GM12865 (cell line): ENCODE data around the gene FHAD1.

Experiments
- DNase-seq: peaks from one replicate; pipeline ENCODE4 v3.0.0; 2010; ENCODE audit warnings: low read depth
- H3K4me3 ChIP-seq: 2 replicates; pipeline ENCODE4 v1.5.1; 2011; ENCODE audit warnings: mild to moderate bottlenecking, low read depth, low read length, control low read depth
- CTCF ChIP-seq: IDR thresholded peaks from 2 replicates; pipeline ENCODE4 v1.5.1; 2011; ENCODE audit warnings: low read length, control low read depth, low read depth, inconsistent platforms; ENCODE audit not compliant: insufficient read depth; ENCODE audit errors: missing control alignments

The FHAD1 gene

DNA sequence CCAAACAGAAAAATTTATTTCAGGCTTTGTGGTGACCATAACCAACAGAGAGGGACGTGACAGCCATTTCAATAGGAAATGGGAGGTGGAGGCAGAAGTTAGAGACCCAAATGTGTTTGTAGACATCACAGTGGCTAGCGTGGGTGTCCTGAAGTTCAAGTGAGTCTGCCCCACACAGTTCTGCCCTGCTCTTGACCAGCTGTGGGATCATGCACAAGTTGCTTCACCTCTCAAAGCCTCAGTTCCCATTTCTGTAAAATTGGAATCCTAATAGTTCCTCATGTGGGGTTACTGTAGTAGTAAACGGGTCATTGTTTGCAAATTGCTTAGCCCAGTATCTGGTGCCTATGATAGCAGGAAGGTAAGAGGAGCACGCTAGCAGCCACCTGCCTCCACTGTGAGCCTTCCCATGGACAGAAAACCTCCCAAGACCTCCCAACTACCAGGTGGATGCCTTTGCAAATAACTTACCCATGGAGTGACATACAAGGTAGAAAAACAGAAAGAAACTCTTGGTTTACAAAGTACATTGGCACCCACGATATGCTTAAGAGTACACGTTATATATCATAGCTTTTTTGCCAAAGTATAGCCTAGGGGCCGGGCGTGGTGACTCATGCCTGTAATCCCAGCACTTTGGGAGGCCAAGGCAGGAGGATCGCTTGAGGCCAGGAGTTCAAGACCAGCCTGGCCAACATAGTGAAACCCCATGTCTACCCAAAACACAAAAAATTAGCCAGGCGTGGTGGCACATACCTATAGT is 29.1 kb downstream of the FHAD1 start:
- TF ChIP-seq CTCF = no peak
- no peak for DNase-seq
- H3K4me3 ChIP-seq = no peak overlapping the region

- no peak for TF ChIP-seq CTCF
- no peak overlapping the region for H3K4me3 ChIP-seq
- no peak for DNase-seq
These were observed 29.8 kb downstream of the FHAD1 start for GRCh38 chr1:15276691-15277446.

DNA sequence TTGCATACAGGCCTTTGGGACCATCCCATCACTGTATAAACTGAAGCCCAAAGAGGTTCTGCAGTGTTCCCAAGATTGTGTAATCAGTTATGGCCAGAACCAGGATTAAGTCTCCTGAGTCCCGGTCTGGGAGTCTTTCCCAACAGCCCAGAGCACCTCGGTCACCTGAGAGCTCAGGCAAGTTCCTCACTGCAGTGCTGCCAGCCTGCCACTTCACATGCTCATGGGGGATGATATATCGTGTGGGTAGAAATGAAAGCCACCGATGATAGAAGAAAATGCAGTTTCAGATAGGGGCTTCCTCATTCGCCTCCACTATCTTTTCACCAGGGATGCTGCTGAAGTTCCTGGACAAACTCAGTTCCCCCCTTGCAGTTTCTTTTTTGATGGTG is 30.4 kb downstream of the FHAD1 start:
- no peak for DNase-seq
- no peak for TF ChIP-seq CTCF
- H3K4me3 ChIP-seq = no peak overlapping the region

GRCh38 chr1:15277933-15278332 is 30.9 kb downstream of the FHAD1 start:
- H3K4me3 ChIP-seq = no peak overlapping the region
- no peak for TF ChIP-seq CTCF
- no peak for DNase-seq

DNA sequence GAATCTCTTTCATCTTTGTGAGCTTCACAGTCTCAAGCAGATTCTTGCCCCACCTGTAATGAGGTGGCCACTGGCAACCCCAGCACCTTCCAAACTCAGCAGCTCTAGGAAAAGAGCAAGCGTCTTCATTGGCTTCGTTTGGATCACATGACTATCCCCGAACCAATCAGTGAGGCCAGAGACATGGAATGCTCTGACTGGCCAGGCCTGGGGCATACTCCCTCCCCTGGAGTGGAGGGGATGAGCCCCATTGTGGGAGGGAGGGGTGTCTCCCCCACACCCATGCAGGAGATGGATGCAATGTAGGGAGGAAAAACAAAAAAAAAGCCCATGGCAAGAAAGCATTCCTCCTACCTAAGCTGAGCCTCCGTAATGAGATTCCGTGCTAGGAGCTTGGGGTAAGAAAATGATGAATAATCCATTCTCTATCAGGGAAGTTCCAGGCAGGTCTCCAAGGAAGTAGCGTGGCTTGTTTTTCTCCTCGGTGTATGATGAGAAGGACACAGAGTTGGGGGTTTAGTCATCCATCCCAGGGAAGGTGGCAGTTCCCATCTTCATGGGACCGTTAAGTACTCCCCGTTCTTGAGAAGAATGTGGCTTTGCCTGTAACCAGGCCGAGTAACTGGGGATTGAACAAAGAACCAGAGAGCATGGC is 32.7 kb downstream of the FHAD1 start:
- no peak for TF ChIP-seq CTCF
- H3K4me3 ChIP-seq = no peak overlapping the region
- no peak for DNase-seq

DNA sequence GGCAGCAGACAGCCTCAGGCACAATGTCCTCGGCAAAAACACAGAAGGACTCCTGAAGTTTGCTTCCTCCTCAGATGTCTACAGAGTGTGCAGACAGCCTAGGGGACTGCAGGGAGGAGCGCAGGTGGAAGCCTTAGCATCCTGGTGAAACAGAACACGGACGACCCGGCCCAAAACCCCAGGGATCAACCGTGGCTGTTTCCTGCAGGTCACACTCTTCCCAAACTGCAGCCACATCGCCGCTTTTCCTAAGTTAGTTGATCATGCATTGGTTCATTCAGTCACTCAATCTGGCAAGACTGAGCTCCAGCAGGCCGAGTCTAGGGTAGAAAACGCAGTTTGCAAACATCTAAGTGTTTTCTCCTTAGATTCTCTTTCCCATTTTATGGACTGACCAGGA is 33.4 kb downstream of the FHAD1 start:
- no peak for DNase-seq
- no peak for TF ChIP-seq CTCF
- no peak overlapping the region for H3K4me3 ChIP-seq
